HEK293T (cell line): Measurements from ENCODE around the gene ROPN1L.

Experiments used
- CTCF ChIA-PET: fragments of 350-600 bp; formaldehyde crosslinking; extraction: SDS; loops from one replicate; lab custom pipeline; 2021; ENCODE audit warnings: antibody characterized with exemption, inconsistent platforms; lab: Yijun Ruan, JAX
- POLR2A ChIA-PET: fragments of 350-600 bp; formaldehyde crosslinking; extraction: SDS; loops from one replicate; lab custom pipeline; 2020; ENCODE audit warnings: antibody characterized with exemption, inconsistent platforms; lab: Yijun Ruan, JAX
- DNase-seq: peaks from one replicate; pipeline ENCODE4 v3.0.0; 2012; ENCODE audit warnings: mixed read lengths; ENCODE audit errors: extremely low spot score
- ARNT ChIP-seq: fragments of 450-650 bp; IDR thresholded peaks from 2 replicates; pipeline ENCODE4 v1.6.1; 2017; ENCODE audit warnings: mild to moderate bottlenecking
- BHLHE40 ChIP-seq: fragments of 450-650 bp; IDR thresholded peaks from 2 replicates; pipeline ENCODE4 v1.6.1; 2016; ENCODE audit warnings: mild to moderate bottlenecking, moderate library complexity, borderline replicate concordance
- CTBP1 ChIP-seq: fragments of 450-650 bp; IDR thresholded peaks from 2 replicates; pipeline ENCODE4 v1.6.1; 2016; ENCODE audit warnings: borderline replicate concordance
- ELF4 ChIP-seq: fragments of 450-650 bp; IDR thresholded peaks from 2 replicates; pipeline ENCODE4 v1.6.1; 2017; ENCODE audit warnings: antibody characterized with exemption
- FOXA1 ChIP-seq: fragments of 450-650 bp; IDR thresholded peaks from 2 replicates; pipeline ENCODE4 v1.6.1; 2016; ENCODE audit warnings: mild to moderate bottlenecking
- FOXK2 ChIP-seq: fragments of 450-650 bp; IDR thresholded peaks from 2 replicates; pipeline ENCODE4 v1.6.1; 2016; ENCODE audit warnings: mild to moderate bottlenecking
- FOXM1 ChIP-seq: fragments of 450-650 bp; IDR thresholded peaks from 2 replicates; pipeline ENCODE4 v1.6.1; 2017; ENCODE audit warnings: mild to moderate bottlenecking, borderline replicate concordance
- HDGF ChIP-seq: fragments of 450-650 bp; IDR thresholded peaks from 2 replicates; pipeline ENCODE4 v1.6.1; 2017; ENCODE audit warnings: antibody characterized with exemption, borderline replicate concordance
- L3MBTL2 ChIP-seq: fragments of 450-650 bp; conservative IDR thresholded peaks from 2 replicates; pipeline ENCODE4 v1.6.1; 2016; ENCODE audit warnings: mild to moderate bottlenecking
- LEF1 ChIP-seq: fragments of 450-650 bp; IDR thresholded peaks from 2 replicates; pipeline ENCODE4 v1.6.1; 2017; ENCODE audit warnings: mild to moderate bottlenecking, borderline replicate concordance
- NFRKB ChIP-seq: fragments of 450-650 bp; IDR thresholded peaks from 2 replicates; pipeline ENCODE4 v1.6.1; 2016; ENCODE audit warnings: mild to moderate bottlenecking, moderate library complexity
- PKNOX1 ChIP-seq: fragments of 450-650 bp; IDR thresholded peaks from 2 replicates; pipeline ENCODE4 v1.6.1; 2016
- SP1 ChIP-seq: fragments of 450-650 bp; IDR thresholded peaks from 2 replicates; pipeline ENCODE4 v1.6.1; 2017
- SUZ12 ChIP-seq: fragments of 450-650 bp; IDR thresholded peaks from 2 replicates; pipeline ENCODE4 v1.6.1; 2016; ENCODE audit warnings: mild to moderate bottlenecking
- TARDBP ChIP-seq: fragments of 450-650 bp; IDR thresholded peaks from 2 replicates; pipeline ENCODE4 v1.6.1; 2016
- ZNF384 ChIP-seq: fragments of 450-650 bp; IDR thresholded peaks from 2 replicates; pipeline ENCODE4 v1.6.1; 2016

The ROPN1L gene

GRCh38 chr5:10434392-10434791, 7.3 kb upstream of the ROPN1L start:
- TF ChIP-seq ELF4: no peak
- no peak for TF ChIP-seq FOXK2
- TF ChIP-seq PKNOX1: peak; percentile 71
- TF ChIP-seq ARNT: no peak
- CTCF ChIA-PET: interaction anchor here (1.1 kb wide), 1 partner anchor 12 kb away, joined by 4 read pairs; no protein-coding TSS in a partner anchor
- DNase-seq: no peak
- POLR2A ChIA-PET: no interaction called here

DNA sequence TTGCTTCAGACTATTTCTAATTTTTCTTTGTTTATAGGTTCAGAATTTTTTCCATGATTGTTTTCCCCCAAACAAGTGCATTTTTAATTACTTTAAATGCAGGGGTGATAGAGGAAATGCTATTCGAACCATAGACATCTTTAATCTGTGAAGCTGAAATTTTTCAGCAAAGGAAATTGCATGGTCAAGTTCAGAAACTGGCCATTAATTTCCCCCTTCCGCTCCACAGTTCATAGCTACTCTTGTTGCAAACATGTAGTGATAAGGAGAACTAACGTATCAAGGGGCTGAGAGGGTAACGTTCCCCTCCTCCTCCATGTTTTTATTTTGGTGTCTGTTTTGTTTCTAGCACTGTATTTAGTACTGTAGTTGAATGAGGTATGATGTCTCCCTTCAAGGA, 3.4 kb upstream of the ROPN1L start:
- POLR2A ChIA-PET: no interaction called here
- CTCF ChIA-PET: no interaction called here
- DNase-seq: no peak
- TF ChIP-seq FOXK2: no peak

- POLR2A ChIA-PET: no interaction called here
- DNase-seq: no peak
- TF ChIP-seq ARNT (no peak), HDGF (no peak), FOXM1 (no peak), ELF4 (no peak), FOXA1 (no peak), CTBP1 (no peak), FOXK2 (no peak), PKNOX1 (no peak), SUZ12 (no peak), ZNF384 (no peak), NFRKB (no peak), L3MBTL2 (no peak)
- CTCF ChIA-PET: no interaction called here
Observed at GRCh38 chr5:10439692-10440091, 2.0 kb upstream of the ROPN1L start.

GRCh38 chr5:10440367-10440990, 1.2 kb upstream of the ROPN1L start:
- POLR2A ChIA-PET: interaction anchor here (0.5 to 1.3 kb wide), 3 partner anchors 8 to 187 kb away, joined by 3 to 10 read pairs (median 3); partner anchors contain the start of gene MARCHF6
- no peak for DNase-seq

GRCh38 chr5:10441992-10442435, 335 bp downstream of the ROPN1L start:
- CTCF ChIA-PET: interaction anchor here (1.2 kb wide), 1 partner anchor 158 kb away, joined by 4 read pairs; no protein-coding TSS in a partner anchor
- TF ChIP-seq LEF1 (0 out of 2 replicates have a peak, but pooled peaks have one; percentile 6), CTBP1 (no peak)
- DNase-seq: no peak
- POLR2A ChIA-PET: interaction anchor here (1.1 to 1.7 kb wide), 3 partner anchors 26 to 187 kb away, joined by 3 to 4 read pairs (median 4); no protein-coding TSS in a partner anchor

More at GRCh38 chr5:10440367-10440990, 1.2 kb upstream of the ROPN1L start:
- TF ChIP-seq SP1: no peak
- no peak for TF ChIP-seq FOXA1
- TF ChIP-seq L3MBTL2: no peak
- TF ChIP-seq TARDBP: no peak
- CTCF ChIA-PET: interaction anchor here (1.3 kb wide), 1 partner anchor 157 kb away, joined by 3 read pairs; no protein-coding TSS in a partner anchor

GRCh38 chr5:10442576-10442975, 897 bp downstream of the ROPN1L start:
- DNase-seq: no peak
- CTCF ChIA-PET: interaction anchor here (1.2 kb wide), 1 partner anchor 159 kb away, joined by 4 read pairs; no protein-coding TSS in a partner anchor
- POLR2A ChIA-PET: interaction anchor here (1.1 to 1.7 kb wide), 3 partner anchors 26 to 187 kb away, joined by 3 to 4 read pairs (median 4); no protein-coding TSS in a partner anchor

GRCh38 chr5:10445352-10445751, 3.7 kb downstream of the ROPN1L start:
- CTCF ChIA-PET: interaction anchor here (0.8 kb wide), 1 partner anchor 182 kb away, joined by 3 read pairs; no protein-coding TSS in a partner anchor
- TF ChIP-seq FOXM1 (no peak), FOXK2 (no peak), FOXA1 (no peak), HDGF (no peak), L3MBTL2 (no peak), ELF4 (no peak), CTBP1 (no peak), BHLHE40 (no peak), ARNT (no peak), SUZ12 (no peak), TARDBP (no peak), LEF1 (no peak)
- POLR2A ChIA-PET: no interaction called here
- DNase-seq: no peak

More at GRCh38 chr5:10442576-10442975, 897 bp downstream of the ROPN1L start:
- TF ChIP-seq FOXM1 (no peak), ZNF384 (no peak), L3MBTL2 (no peak), ARNT (no peak), FOXA1 (no peak), PKNOX1 (no peak), BHLHE40 (no peak), SP1 (no peak), SUZ12 (no peak), ELF4 (no peak), CTBP1 (no peak)
